HG02840 (cell line): Measurements from ENCODE around the gene FBXL14.
"Not testable (repeated sequence)": the region's sequence is repeated elsewhere in the genome, so short reads cannot be mapped to it uniquely, and the experiment has no call there.

Experiments used
- ATAC-seq: cut with Tn5 transposase; IDR thresholded peaks from one replicate; pipeline ENCODE4 v1.9.1; 2021; ENCODE audit warnings: mild to moderate bottlenecking, moderate library complexity, moderate number of reproducible peaks; ENCODE audit not compliant: unreplicated experiment, low FRiP score

FBXL14 gene

GRCh38 chr12:1620092-1620491, 25.7 kb upstream of the FBXL14 start:
- no peak for ATAC-seq

GRCh38 chr12:1619587-1619986, 25.2 kb upstream of the FBXL14 start:
- ATAC-seq = no peak

GRCh38 chr12:1619159-1619558, 24.8 kb upstream of the FBXL14 start:
- no peak for ATAC-seq

- no peak for ATAC-seq
Measured at GRCh38 chr12:1618489-1618888, 24.1 kb upstream of the FBXL14 start.

- no peak for ATAC-seq
Measured at GRCh38 chr12:1616233-1617066, 22.1 kb upstream of the FBXL14 start.

- ATAC-seq = no peak
Measured at GRCh38 chr12:1614360-1614759, 20.0 kb upstream of the FBXL14 start.

- no peak for ATAC-seq
Measured at GRCh38 chr12:1613860-1614259, 19.5 kb upstream of the FBXL14 start.

- ATAC-seq = no peak
Measured at GRCh38 chr12:1611803-1612572, 17.6 kb upstream of the FBXL14 start.

GRCh38 chr12:1610072-1610643, 15.8 kb upstream of the FBXL14 start:
- no peak for ATAC-seq

GRCh38 chr12:1608713-1609119, 14.3 kb upstream of the FBXL14 start:
- no peak for ATAC-seq

GRCh38 chr12:1607940-1608712, 13.7 kb upstream of the FBXL14 start:
- no peak for ATAC-seq

- ATAC-seq = peak; percentile 46
Measured at GRCh38 chr12:1606021-1606622, 11.7 kb upstream of the FBXL14 start.

GRCh38 chr12:1605129-1606020, 11.0 kb upstream of the FBXL14 start:
- ATAC-seq = peak; percentile 37

GRCh38 chr12:1604464-1604863, 10.1 kb upstream of the FBXL14 start:
- no peak for ATAC-seq

GRCh38 chr12:1603269-1603993, 9.1 kb upstream of the FBXL14 start:
- ATAC-seq = no peak

- ATAC-seq = not testable (repeated sequence)
Measured at GRCh38 chr12:1602706-1603105, 8.3 kb upstream of the FBXL14 start.

GRCh38 chr12:1598757-1599156, 4.4 kb upstream of the FBXL14 start:
- ATAC-seq = no peak

- ATAC-seq = no peak
Measured at GRCh38 chr12:1595690-1596347, 1.4 kb upstream of the FBXL14 start.
